ENCODE data around the gene RASA3. TPM values are rescaled to one million over a fixed set of nuclear protein-coding genes. Genes with fewer than 3 reads are reported as not detected.

The RASA3 gene
- total and polyA plus RNA-seq, 2 donors (not counting 3 experiments of a cell fraction or from before 2014, with no cell fraction given), result 26.5 to 53.8 TPM

DNA sequence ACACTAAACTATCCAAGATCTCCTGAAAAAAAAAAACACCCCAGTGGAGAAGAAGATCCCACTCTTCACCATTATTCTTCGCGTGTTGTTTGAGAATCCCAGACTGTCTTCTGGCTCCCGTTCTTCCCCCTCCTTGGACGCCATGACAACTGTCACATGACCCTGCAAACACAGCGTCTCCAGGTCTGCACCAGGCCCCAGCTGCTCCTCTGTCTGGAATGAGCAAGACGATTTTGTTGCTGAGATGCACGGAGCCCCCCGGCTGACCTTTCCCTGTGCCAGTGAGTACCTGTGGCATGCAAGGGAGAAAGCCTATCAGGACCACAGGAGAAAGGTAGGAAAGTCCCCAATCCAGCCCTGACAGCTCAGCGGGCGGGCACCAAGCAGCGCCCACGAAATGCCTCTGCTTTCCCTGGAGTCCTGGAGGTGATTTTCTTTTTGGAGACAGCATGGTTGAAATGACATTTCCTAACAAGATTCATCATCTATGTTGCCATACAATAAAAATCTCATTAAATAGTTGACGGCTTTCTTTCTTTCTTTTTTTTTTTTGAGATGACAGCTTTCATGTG, 46.8 kb upstream of the RASA3 start, which contains the start of gene CFAP97D2:
TSS of gene CFAP97D2 (plus strand) at position 171 of the 572 bp plus-strand sequence. CDS start at position 245, 74 bp downstream.
- dilution Hi-C loops (cut with MboI; ENCODE audit: extremely low pct_ligation_motif_present, low sequenced_read_pairs), result no loop called here

More for the DNA sequence above, 46.8 kb upstream of the RASA3 start, which contains the start of gene CFAP97D2:
- FAIRE-seq, result no peak
- intact Hi-C loops (cut with micrococcal nuclease), result no loop called here
- H3K79me2 ChIP-seq (ENCODE audit: control insufficient read depth, insufficient read depth, low read length), result no peaks in the 10 kb centered on the region
- no peak for DNase-seq (ENCODE audit: low read depth, low spot score)
- no peak within 1 kb of the TSS for H3K4me3 ChIP-seq (replicated peaks in 1 of 3; ENCODE audit: insufficient read depth in 1 of 3, low read depth in 1 of 3, low read length in 3 of 3)
- H3K9me3 ChIP-seq (replicated peaks; ENCODE audit: control insufficient read depth, insufficient read depth, low read length), result no peaks in the 10 kb centered on the region
- H3K9ac ChIP-seq (replicated peaks; ENCODE audit: extremely low read depth, insufficient read depth, low read length), result no peak within 1 kb of the TSS
- no peaks in the 10 kb centered on the region for H3K9me1 ChIP-seq (replicated peaks; ENCODE audit: control insufficient read depth, extremely low read depth, insufficient read depth, low read length)
- H3K27me3 ChIP-seq (ENCODE audit: control insufficient read depth in 2 of 2, insufficient read depth in 2 of 2, low read length in 2 of 2), result peaks cover 12 to 19% of the 10 kb centered on the region in 2 experiments
- TF ChIP-seq, protein P1, sequence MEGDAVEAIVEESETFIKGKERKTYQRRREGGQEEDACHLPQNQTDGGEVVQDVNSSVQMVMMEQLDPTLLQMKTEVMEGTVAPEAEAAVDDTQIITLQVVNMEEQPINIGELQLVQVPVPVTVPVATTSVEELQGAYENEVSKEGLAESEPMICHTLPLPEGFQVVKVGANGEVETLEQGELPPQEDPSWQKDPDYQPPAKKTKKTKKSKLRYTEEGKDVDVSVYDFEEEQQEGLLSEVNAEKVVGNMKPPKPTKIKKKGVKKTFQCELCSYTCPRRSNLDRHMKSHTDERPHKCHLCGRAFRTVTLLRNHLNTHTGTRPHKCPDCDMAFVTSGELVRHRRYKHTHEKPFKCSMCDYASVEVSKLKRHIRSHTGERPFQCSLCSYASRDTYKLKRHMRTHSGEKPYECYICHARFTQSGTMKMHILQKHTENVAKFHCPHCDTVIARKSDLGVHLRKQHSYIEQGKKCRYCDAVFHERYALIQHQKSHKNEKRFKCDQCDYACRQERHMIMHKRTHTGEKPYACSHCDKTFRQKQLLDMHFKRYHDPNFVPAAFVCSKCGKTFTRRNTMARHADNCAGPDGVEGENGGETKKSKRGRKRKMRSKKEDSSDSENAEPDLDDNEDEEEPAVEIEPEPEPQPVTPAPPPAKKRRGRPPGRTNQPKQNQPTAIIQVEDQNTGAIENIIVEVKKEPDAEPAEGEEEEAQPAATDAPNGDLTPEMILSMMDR (IDR thresholded peaks at IDR 0.05; ENCODE audit: extremely low read depth in 1 of 2, insufficient read depth in 1 of 2, low read depth in 1 of 2, low read length in 2 of 2), result no peak
- no TSS peak for BruUV-seq (replicated peaks)
- peaks cover 11% of the 10 kb centered on the region for H3K4me1 ChIP-seq (ENCODE audit: control insufficient read depth, extremely low read depth, insufficient read depth, low read length)
- H3K4me2 ChIP-seq (ENCODE audit: insufficient read depth, low read length), result no peak within 1 kb of the TSS
- ChIA-PET POLR2A (no interaction called here), CTCF (interaction anchor here (0.9 kb wide), 1 partner anchor 13 kb away, joined by 3 read pairs; no protein-coding TSS in a partner anchor)
- H2AFZ ChIP-seq (ENCODE audit: low read depth, low read length), result no peak within 1 kb of the TSS
- no peaks in the 10 kb centered on the region for H3K36me3 ChIP-seq (ENCODE audit: control insufficient read depth in 2 of 2, extremely low read depth in 1 of 2, insufficient read depth in 2 of 2, low read length in 2 of 2)
- no peaks in the 10 kb centered on the region for H4K20me1 ChIP-seq (replicated peaks; ENCODE audit: control insufficient read depth, extremely low read depth, insufficient read depth, low read length)
- H3K27ac ChIP-seq (ENCODE audit: insufficient read depth, low read depth, low read length), result no peak within 1 kb of the TSS

Data from endothelial cell of umbilical vein (primary cell).